Activated CD8-positive, alpha-beta memory T cell treated with anti-CD3 and anti-CD28 coated beads, Interleukin-2, amount 10 ng/mL, durations not matched to agents 7 days and 5 days (primary cell): ENCODE measurements around the gene PCSK2. TPM values are rescaled to one million over a fixed set of nuclear protein-coding genes. Genes with fewer than 3 reads are reported as not detected.

Experiments
- ATAC-seq: fragments of 150-1000 bp; cut with Tn5 transposase; one replicate; pipeline ENCODE4 v1.10.0; 2021; ENCODE audit warnings: moderate library complexity
- CTCF ChIA-PET: fragments of 350-600 bp; sonication (Branson Sonifier 250); formaldehyde crosslinking; loops from one replicate; lab custom pipeline; 2021; ENCODE audit warnings: antibody characterized with exemption; lab: Charles Lee
- DNase-seq: peaks from one replicate; pipeline ENCODE4 v3.0.0-alpha.2; 2020
- H3K27ac Mint-ChIP-seq: one replicate; pipeline ENCODE4 v1.8.0; 2021; ENCODE audit warnings: mild to moderate bottlenecking, mixed read lengths
- H3K27me3 Mint-ChIP-seq: one replicate; pipeline ENCODE4 v1.8.0; 2021; ENCODE audit warnings: mixed read lengths
- H3K36me3 Mint-ChIP-seq: one replicate; pipeline ENCODE4 v1.8.0; 2021; ENCODE audit warnings: mild to moderate bottlenecking, mixed read lengths
- H3K4me1 Mint-ChIP-seq: one replicate; pipeline ENCODE4 v1.8.0; 2021; ENCODE audit warnings: mixed read lengths
- H3K4me3 Mint-ChIP-seq: one replicate; pipeline ENCODE4 v1.8.0; 2021; ENCODE audit warnings: mild to moderate bottlenecking, moderate library complexity, mixed read lengths
- H3K9me3 Mint-ChIP-seq: one replicate; pipeline ENCODE4 v1.8.0; 2022; ENCODE audit warnings: low read depth, mixed read lengths
- total RNA-seq, 2 experiments: library from RNA; stranded (reverse); gene quantifications; one replicate each; pipeline ENCODE4 v1.2.3, GENCODE V29; 2021

The PCSK2 gene
- total RNA-seq, 2 experiments from 2014 or later = not detected

DNA sequence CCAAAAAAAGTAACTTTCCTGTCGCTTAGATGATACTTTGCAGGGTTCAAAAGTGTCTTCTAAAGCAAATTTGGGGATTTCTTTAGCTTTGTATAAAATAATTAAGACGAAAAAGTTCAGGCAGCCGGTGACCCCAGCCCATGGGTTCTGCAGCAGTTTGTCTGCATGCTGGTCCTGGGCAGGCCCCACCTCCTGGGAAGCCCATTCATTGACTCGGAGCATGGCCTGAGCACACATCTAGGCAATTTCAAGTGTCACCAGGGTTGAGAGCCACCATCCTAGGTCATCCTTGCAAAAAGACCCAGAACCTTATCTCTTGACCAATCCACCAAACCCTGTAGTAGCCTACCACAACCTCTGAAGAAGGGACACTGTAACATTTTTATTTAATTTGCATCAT, 283.7 kb downstream of the PCSK2 start:
- Mint-ChIP-seq H3K27me3 (peaks cover 2% of the 10 kb centered on the region), H3K4me3 (no peak overlapping the region), H3K9me3 (no peaks in the 10 kb centered on the region), H3K36me3 (peaks cover 10% of the 10 kb centered on the region), H3K4me1 (peaks cover 51% of the 10 kb centered on the region), H3K27ac (no peak overlapping the region)
- no peak for DNase-seq
- CTCF ChIA-PET = interaction anchor here (1.7 to 2.3 kb wide), 2 partner anchors 21 to 26 kb away, joined by 6 to 11 read pairs; partner anchors contain the start of gene BFSP1
- ATAC-seq = no peak

DNA sequence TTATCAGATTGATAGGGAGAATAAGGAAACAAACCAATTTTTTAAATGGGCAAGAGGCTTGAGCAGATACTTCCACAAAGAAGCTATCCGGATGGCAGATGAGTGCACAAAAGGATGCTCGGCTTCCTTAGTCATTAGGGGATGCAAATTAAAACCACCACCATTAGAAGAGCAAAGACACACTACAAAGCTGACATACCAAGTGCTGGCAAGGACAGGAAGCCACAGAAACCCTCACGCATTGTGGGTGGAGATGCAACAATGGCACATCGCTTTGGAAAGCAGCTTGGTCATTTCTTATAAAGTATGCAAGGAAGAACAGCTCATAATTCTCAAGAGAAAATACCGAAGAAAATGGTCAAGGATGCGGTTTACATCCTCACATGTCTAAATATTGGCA, 284.6 kb downstream of the PCSK2 start:
- CTCF ChIA-PET = interaction anchor here (1.2 to 2.3 kb wide), 4 partner anchors 17 to 99 kb away, joined by 3 to 11 read pairs (median 6); partner anchors contain the start of gene BFSP1
- H3K27ac Mint-ChIP-seq = peak overlapping the region; percentile 0
- peaks cover 10% of the 10 kb centered on the region for H3K36me3 Mint-ChIP-seq
- H3K4me1 Mint-ChIP-seq = peaks cover 43% of the 10 kb centered on the region
- ATAC-seq (peak; percentile 60), DNase-seq (peak; percentile 81)
- H3K4me3 Mint-ChIP-seq = no peak overlapping the region
- peaks cover 2% of the 10 kb centered on the region for H3K27me3 Mint-ChIP-seq
- H3K9me3 Mint-ChIP-seq = no peaks in the 10 kb centered on the region

DNA sequence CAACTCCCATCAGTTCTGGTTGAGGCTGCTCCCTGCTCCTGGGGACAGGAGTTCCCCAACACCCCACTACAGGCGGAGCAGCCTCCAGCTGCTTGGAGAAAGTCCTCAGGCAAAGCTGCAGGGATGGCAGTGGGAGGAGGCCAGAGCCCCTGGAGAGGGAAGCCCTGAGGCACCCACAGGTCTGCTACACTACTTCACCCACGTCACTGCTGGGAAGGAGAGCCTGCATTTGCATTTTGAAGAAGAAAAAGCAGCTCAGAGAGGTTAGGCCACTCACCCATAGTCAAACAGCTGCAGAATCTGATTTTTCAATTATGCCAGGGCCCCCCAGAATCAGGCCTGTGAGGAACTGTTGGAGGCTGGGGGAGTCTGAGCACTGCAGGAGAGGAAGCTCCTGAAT, 287.1 kb downstream of the PCSK2 start:
- no peak overlapping the region for H3K4me3 Mint-ChIP-seq
- DNase-seq (no peak), ATAC-seq (no peak)
- H3K27ac Mint-ChIP-seq = no peak overlapping the region
- CTCF ChIA-PET = interaction anchor here (1.0 to 1.9 kb wide), 4 partner anchors 9 to 23 kb away, joined by 3 to 10 read pairs (median 4); no protein-coding TSS in a partner anchor
- no peaks in the 10 kb centered on the region for H3K9me3 Mint-ChIP-seq
- peaks cover 5% of the 10 kb centered on the region for H3K36me3 Mint-ChIP-seq
- H3K27me3 Mint-ChIP-seq = no peaks in the 10 kb centered on the region
- peaks cover 22% of the 10 kb centered on the region for H3K4me1 Mint-ChIP-seq

DNA sequence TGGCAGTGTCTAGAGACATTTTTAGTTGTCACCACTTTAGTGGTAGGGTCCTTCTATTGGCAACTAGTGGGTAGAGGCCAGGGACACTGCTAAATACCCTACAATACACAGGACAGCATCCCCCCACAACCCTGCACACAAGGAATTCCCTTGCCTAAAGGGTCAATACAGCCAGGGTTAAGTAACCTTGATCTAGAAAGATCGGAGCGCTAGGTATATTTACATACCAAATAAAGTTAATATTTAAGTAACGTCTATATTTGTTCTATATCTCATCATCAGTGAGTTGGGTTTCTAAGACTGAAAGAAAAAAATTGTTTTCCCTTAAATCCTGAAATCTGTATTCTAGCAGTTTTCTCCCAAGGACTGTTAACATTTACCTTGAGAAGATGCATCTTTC, 288.2 kb downstream of the PCSK2 start:
- CTCF ChIA-PET = interaction anchor here (1.0 to 1.1 kb wide), 2 partner anchors 17 to 22 kb away, joined by 3 to 5 read pairs; no protein-coding TSS in a partner anchor
- DNase-seq (no peak), ATAC-seq (no peak)
- no peaks in the 10 kb centered on the region for H3K27me3 Mint-ChIP-seq
- H3K4me3 Mint-ChIP-seq = no peak overlapping the region
- H3K4me1 Mint-ChIP-seq = peaks cover 20% of the 10 kb centered on the region
- peaks cover 4% of the 10 kb centered on the region for H3K36me3 Mint-ChIP-seq
- no peak overlapping the region for H3K27ac Mint-ChIP-seq
- H3K9me3 Mint-ChIP-seq = no peaks in the 10 kb centered on the region

DNA sequence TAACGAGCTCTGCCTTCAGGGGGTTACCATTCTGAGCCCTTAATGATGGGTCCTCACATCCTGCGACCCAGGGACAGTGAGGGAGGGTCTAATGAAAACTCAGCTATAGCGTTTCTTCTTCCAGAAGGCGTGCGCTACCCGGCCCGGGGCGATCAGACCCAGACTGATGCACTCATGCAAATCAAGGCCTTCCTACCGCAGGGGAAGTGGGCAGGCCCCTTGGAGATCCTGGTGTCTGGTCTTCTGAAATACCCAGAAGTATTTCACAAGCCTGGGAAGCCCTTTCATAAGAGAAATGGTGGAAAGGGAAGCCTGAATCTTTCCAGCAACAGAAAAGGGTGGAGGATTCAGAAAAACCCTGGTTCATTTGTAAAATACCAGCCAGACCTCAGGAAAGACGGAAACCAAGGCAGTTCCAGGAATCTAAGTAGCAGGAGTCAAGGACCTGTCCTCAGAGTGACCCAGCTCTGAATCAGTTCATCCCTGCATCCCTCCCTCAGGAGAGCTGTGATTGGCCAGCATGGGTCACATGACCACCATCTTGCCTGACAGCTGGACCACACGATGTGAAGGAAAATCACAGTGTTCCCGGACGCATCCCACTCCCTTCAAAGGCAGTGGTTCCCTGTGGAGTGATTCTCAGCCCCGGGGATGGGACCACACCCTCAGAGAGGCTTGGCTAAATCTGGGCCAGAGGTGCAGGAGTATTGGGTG, 291.7 kb downstream of the PCSK2 start:
- CTCF ChIA-PET = no interaction called here
- Mint-ChIP-seq H3K27ac (no peak overlapping the region), H3K4me3 (no peak overlapping the region), H3K9me3 (no peaks in the 10 kb centered on the region), H3K36me3 (no peaks in the 10 kb centered on the region), H3K4me1 (peaks cover 3% of the 10 kb centered on the region), H3K27me3 (no peaks in the 10 kb centered on the region)
- no peak for DNase-seq
- no peak for ATAC-seq

DNA sequence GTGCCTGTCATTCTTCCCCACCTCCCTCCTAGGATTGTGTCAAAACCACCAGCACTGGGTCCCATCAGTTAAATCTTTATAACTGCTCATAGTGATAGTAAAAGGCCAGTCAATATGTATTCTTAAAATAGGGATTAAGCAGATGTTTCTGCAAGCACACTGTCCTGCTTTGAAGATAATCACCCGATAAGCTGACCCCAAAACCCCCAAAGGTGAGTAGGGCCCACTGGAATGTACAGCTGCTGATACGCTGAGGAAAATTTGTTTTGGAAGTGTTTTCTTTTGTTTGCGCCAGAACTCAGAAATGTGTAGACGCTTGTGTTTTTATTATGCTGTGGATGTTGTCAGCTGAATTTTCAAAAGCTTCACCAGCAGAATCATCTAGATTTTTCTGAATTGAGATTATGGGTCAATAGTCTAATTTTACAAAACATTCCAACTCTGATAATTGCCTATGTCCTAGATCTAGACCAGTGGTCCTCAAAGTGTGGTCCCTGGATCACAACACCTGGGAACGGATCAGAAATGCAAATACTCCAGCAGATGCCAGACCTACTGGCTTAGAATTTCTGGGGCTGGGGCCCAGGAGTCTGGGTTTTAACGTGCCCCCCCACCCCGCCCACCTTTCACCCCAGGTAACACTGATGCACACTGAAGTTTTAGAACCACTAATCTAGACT, 292.9 kb downstream of the PCSK2 start:
- CTCF ChIA-PET = no interaction called here

DNA sequence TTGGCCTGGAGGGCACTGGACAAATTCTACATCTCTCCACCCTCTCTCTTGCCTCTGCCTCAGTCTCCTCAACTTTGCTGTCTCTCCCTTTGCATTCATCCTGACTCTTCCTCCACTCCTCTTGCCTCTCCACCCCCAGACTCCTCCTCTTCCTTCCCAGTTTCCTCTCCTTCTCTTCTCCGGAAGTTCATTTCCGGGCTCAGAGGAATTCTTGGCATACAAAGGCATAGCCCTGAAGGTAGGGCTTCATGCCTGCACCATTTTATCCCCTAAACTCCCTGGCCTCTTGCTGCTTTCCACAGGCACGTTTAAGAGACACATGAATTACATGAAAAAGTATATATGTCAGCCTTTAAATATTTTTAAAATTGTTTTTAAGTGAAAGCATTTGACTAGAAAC, 293.7 kb downstream of the PCSK2 start:
- Mint-ChIP-seq H3K4me1 (peaks cover 4% of the 10 kb centered on the region), H3K27me3 (no peaks in the 10 kb centered on the region), H3K9me3 (no peaks in the 10 kb centered on the region), H3K27ac (no peak overlapping the region), H3K4me3 (no peak overlapping the region), H3K36me3 (no peaks in the 10 kb centered on the region)
- no peak for DNase-seq
- CTCF ChIA-PET = no interaction called here
- ATAC-seq = no peak

More for the DNA sequence above, 292.9 kb downstream of the PCSK2 start:
- H3K4me3 Mint-ChIP-seq = no peak overlapping the region
- DNase-seq = no peak
- H3K9me3 Mint-ChIP-seq = no peaks in the 10 kb centered on the region
- H3K27ac Mint-ChIP-seq = no peak overlapping the region
- no peaks in the 10 kb centered on the region for H3K36me3 Mint-ChIP-seq
- H3K4me1 Mint-ChIP-seq = peaks cover 3% of the 10 kb centered on the region
- no peak for ATAC-seq
- no peaks in the 10 kb centered on the region for H3K27me3 Mint-ChIP-seq

DNA sequence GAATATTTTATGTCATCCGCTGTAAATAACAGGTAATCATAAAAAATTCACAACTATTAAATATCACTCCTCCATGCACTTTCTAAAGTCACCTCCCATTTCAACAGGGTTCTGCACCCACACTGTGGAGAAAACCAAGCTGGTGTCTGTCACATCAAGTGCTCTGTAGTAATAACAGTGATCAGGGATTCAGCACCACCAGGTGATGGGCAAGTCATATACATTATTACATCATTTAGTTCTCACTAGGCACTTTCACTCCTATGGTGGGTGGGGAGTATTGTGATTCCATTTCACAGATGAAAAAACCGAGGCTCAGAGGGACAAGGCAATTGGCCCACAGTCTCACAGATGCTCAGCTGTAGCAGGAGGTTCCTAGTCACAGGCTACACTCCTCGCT, 295.7 kb downstream of the PCSK2 start:
- CTCF ChIA-PET = no interaction called here
- H3K27ac Mint-ChIP-seq = no peak overlapping the region
- ATAC-seq (no peak), DNase-seq (no peak)
- peaks cover 4% of the 10 kb centered on the region for H3K27me3 Mint-ChIP-seq
- H3K36me3 Mint-ChIP-seq = no peaks in the 10 kb centered on the region
- H3K4me1 Mint-ChIP-seq = peaks cover 6% of the 10 kb centered on the region
- no peaks in the 10 kb centered on the region for H3K9me3 Mint-ChIP-seq
- no peak overlapping the region for H3K4me3 Mint-ChIP-seq

DNA sequence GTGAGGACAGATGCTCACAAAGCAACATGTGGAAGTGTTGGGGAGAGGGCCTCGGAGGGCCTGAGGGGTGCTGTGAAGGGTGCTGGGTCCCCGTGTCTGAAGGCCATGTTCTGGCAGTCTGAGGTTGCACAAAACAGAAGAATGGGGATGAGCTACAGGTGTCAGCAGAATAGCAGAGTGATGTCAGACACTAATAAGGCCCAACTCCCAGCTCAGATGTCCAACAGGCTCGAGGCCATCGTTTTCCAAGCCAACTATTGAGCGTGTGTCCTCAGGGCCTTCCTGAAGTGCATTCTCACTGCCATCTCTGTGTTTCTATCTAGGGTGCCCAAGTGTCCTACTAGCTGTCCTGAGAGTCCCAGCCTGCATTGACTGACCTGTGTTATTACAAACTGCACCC, 296.5 kb downstream of the PCSK2 start:
- DNase-seq (no peak), ATAC-seq (no peak)
- no peaks in the 10 kb centered on the region for H3K9me3 Mint-ChIP-seq
- no peaks in the 10 kb centered on the region for H3K36me3 Mint-ChIP-seq
- no peak overlapping the region for H3K4me3 Mint-ChIP-seq
- H3K4me1 Mint-ChIP-seq = peaks cover 6% of the 10 kb centered on the region
- CTCF ChIA-PET = interaction anchor here (1.0 kb wide), 2 partner anchors 47 to 93 kb away, joined by 3 read pairs; partner anchors contain the start of gene DSTN
- H3K27ac Mint-ChIP-seq = no peak overlapping the region
- peaks cover 4% of the 10 kb centered on the region for H3K27me3 Mint-ChIP-seq

DNA sequence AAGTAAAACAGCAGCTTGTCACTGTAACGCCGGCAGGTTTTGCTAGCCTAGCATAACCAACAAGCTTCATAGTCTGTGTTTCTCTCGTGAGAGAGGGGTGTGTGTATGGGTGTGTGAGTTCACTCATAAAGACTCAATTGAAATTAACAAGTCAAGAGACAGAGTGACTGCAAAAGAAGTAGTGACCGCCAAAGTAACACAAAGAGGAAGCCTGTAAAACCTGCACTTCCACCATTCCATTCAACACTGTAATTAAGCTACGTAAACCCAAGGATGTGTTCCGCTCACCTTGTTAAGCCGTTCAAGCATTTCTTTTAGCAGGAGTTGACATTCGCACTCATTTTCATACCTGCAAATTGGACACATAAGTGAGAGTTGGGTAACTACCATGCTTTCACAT, 297.7 kb downstream of the PCSK2 start:
- ATAC-seq = no peak
- H3K4me3 Mint-ChIP-seq = no peak overlapping the region
- no peak overlapping the region for H3K27ac Mint-ChIP-seq
- DNase-seq = no peak
- peaks cover 4% of the 10 kb centered on the region for H3K27me3 Mint-ChIP-seq
- H3K9me3 Mint-ChIP-seq = no peaks in the 10 kb centered on the region
- no peaks in the 10 kb centered on the region for H3K36me3 Mint-ChIP-seq
- H3K4me1 Mint-ChIP-seq = peaks cover 6% of the 10 kb centered on the region
- CTCF ChIA-PET = interaction anchor here (1.0 kb wide), 1 partner anchor 92 kb away, joined by 3 read pairs; no protein-coding TSS in a partner anchor

DNA sequence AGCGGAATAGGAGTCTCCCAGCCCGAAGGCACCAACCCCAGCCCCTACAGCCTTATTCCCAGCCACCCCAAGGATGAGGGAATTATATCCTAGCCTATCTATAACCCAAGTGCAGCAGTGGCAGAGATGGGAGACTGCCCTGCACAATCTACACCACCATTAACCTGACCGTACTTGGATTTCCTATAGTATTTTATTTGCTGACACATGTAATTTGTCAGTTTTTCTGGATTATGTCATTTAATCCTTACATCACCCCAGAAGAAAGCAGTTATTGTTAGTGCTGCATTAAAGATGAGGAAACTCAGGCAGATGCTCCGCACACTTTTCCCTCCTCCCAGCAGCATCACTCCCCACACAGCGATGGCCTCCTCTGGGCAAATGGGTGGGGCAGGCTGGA, 298.3 kb downstream of the PCSK2 start:
- Mint-ChIP-seq H3K4me1 (peaks cover 7% of the 10 kb centered on the region), H3K4me3 (no peak overlapping the region), H3K27ac (no peak overlapping the region), H3K36me3 (no peaks in the 10 kb centered on the region), H3K27me3 (peaks cover 7% of the 10 kb centered on the region), H3K9me3 (no peaks in the 10 kb centered on the region)
- CTCF ChIA-PET = interaction anchor here (1.0 kb wide), 1 partner anchor 12 kb away, joined by 3 read pairs; no protein-coding TSS in a partner anchor
- ATAC-seq (no peak), DNase-seq (no peak)

DNA sequence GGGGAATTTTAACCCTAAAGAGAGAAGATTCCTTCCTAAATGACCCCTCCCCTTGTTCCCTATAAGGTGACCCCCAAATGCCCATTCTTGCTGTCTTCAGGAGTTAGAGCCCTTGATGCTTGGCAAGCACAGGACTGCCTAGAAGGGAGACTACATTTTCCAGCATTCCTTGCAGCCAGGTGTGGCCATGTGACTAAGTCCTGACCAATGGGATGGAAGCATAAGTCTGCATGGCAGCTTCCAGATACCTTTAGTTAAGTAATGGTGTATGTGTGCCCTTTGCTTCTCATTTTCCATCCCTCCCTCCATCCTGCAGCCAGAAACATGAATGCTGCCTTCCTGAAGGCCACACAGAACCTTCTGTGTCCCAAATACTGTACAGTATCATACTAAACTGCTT, 298.8 kb downstream of the PCSK2 start:
- CTCF ChIA-PET = interaction anchor here (1.0 kb wide), 1 partner anchor 11 kb away, joined by 3 read pairs; no protein-coding TSS in a partner anchor
- H3K27me3 Mint-ChIP-seq = peaks cover 12% of the 10 kb centered on the region
- peaks cover 10% of the 10 kb centered on the region for H3K4me1 Mint-ChIP-seq
- H3K36me3 Mint-ChIP-seq = no peaks in the 10 kb centered on the region
- no peak overlapping the region for H3K27ac Mint-ChIP-seq
- DNase-seq (no peak), ATAC-seq (peak; percentile 47)
- no peaks in the 10 kb centered on the region for H3K9me3 Mint-ChIP-seq
- H3K4me3 Mint-ChIP-seq = no peak overlapping the region

DNA sequence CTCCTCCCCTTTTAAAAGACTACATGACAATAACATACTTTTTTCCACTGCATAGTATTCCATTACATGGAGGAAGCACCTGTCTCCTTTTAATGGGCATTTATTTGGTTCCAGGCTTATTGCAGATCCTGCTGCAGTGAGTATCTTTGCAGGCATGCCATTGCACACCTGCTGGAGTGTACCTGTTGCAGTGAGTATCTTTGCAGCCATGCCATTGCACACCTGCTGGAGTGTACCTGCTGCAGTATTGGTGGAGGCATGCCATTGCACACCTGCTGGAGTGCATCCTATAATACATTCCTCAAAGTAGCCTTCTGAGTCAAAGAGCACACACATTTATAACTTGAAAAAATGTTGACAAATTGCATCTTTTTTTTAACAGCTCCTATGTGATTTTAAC, 302.7 kb downstream of the PCSK2 start:
- no peaks in the 10 kb centered on the region for H3K36me3 Mint-ChIP-seq
- H3K4me3 Mint-ChIP-seq = no peak overlapping the region
- no peak overlapping the region for H3K27ac Mint-ChIP-seq
- DNase-seq (no peak), ATAC-seq (no peak)
- H3K27me3 Mint-ChIP-seq = peaks cover 16% of the 10 kb centered on the region
- CTCF ChIA-PET = interaction anchor here (1.3 to 5.1 kb wide), 5 partner anchors 16 to 89 kb away, joined by 3 to 37 read pairs (median 6); no protein-coding TSS in a partner anchor
- H3K4me1 Mint-ChIP-seq = peaks cover 32% of the 10 kb centered on the region
- no peaks in the 10 kb centered on the region for H3K9me3 Mint-ChIP-seq
